ENCODE data around the gene C12orf57. TPM values are rescaled to one million over a fixed set of nuclear protein-coding genes. Genes with fewer than 3 reads are reported as not detected.

The C12orf57 gene
- total and polyA plus RNA-seq, 2 donors (not counting 1 experiment from before 2014, with no cell fraction given) = 107 to 220 TPM

- Histone ChIP-seq H3K27me3 (ENCODE audit: control insufficient read depth, insufficient read depth, low read length) (no peaks in the 10 kb centered on the region), H3K4me3 (replicated peaks in 1 of 4; ENCODE audit: control extremely low read depth in 1 of 4, insufficient read depth in 1 of 4, low read depth in 3 of 4, low read length in 4 of 4) (no peak overlapping the region), H3K27ac (ENCODE audit: insufficient read depth, low read length) (no peak overlapping the region), H3K4me1 (ENCODE audit: control insufficient read depth, extremely low read depth, insufficient read depth, low read length) (no peaks in the 10 kb centered on the region), H4K20me1 (ENCODE audit: control insufficient read depth, extremely low read depth, insufficient read depth, low read length) (no peaks in the 10 kb centered on the region), H3K36me3 (ENCODE audit: control insufficient read depth, insufficient read depth, low read length) (no peaks in the 10 kb centered on the region), H3K4me2 (ENCODE audit: extremely low read depth, insufficient read depth, low read length) (no peak overlapping the region), H3K9me3 (ENCODE audit: control insufficient read depth, insufficient read depth, low read depth, low read length) (no peaks in the 10 kb centered on the region), H3K9ac (ENCODE audit: insufficient read depth, low read length) (no peak overlapping the region), H3K79me2 (ENCODE audit: control insufficient read depth, insufficient read depth, low read length) (no peaks in the 10 kb centered on the region), H2AFZ (ENCODE audit: low read length) (no peak overlapping the region)
- no peak for TF ChIP-seq EZH2 (IDR thresholded peaks at IDR 0.05; ENCODE audit: low read length, missing control alignments)
- TF ChIP-seq, protein P1, sequence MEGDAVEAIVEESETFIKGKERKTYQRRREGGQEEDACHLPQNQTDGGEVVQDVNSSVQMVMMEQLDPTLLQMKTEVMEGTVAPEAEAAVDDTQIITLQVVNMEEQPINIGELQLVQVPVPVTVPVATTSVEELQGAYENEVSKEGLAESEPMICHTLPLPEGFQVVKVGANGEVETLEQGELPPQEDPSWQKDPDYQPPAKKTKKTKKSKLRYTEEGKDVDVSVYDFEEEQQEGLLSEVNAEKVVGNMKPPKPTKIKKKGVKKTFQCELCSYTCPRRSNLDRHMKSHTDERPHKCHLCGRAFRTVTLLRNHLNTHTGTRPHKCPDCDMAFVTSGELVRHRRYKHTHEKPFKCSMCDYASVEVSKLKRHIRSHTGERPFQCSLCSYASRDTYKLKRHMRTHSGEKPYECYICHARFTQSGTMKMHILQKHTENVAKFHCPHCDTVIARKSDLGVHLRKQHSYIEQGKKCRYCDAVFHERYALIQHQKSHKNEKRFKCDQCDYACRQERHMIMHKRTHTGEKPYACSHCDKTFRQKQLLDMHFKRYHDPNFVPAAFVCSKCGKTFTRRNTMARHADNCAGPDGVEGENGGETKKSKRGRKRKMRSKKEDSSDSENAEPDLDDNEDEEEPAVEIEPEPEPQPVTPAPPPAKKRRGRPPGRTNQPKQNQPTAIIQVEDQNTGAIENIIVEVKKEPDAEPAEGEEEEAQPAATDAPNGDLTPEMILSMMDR (conservative IDR thresholded peaks at IDR 0.05 in 1 of 2, IDR thresholded peaks at IDR 0.05 in 1 of 2; ENCODE audit: low read depth in 1 of 2, low read length in 2 of 2) = no peak
- DNase-seq (ENCODE audit: low read depth in 2 of 2) = no peak
Measured at GRCh38 chr12:6951551-6952120, 7.8 kb downstream of the C12orf57 start.

DNA sequence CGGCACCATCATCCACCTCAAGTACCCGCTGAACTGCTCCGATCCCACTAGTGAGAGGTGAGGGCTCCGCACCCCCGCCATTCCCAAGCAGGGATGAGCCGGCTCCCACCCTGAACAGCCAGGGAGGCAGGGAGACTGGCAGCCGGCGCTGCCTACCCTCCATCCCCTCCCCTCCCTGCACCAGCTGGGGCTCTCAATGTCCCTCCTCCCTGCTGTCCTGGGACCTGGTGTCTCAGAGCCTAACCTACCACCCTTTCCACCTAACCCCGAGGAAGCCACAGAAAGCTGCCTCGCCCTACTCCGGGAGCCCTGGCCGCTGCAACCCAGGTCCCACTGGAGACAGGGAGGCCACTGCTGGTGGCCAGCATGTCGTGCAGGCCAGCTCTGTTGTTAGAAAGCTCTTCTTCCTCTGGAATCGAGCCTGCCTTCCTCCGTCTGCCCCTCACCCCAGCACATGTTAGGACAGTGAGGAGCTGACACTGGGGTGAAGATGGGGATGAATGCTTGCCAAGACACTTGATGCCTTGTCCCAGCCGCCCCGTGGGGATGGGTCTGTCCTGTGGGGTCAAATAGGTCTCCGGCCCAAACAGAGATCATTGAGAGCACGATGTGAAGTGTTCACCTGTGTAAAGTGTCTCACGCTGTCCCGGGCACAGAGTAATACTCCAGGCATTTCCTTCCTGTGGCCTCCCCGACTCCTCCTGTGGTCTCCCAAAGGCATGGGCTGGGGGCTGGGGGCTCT is 8.5 kb downstream of the C12orf57 start:
- H2AFZ ChIP-seq (ENCODE audit: low read length) = no peak overlapping the region
- DNase-seq (ENCODE audit: low read depth in 2 of 2) = no peak
- TF ChIP-seq, protein P1 (conservative IDR thresholded peaks at IDR 0.05 in 1 of 2, IDR thresholded peaks at IDR 0.05 in 1 of 2; ENCODE audit: low read depth in 1 of 2, low read length in 2 of 2) = no peak
- TF ChIP-seq EZH2 (IDR thresholded peaks at IDR 0.05; ENCODE audit: low read length, missing control alignments) = no peak

GRCh38 chr12:6952863-6953441 is 9.1 kb downstream of the C12orf57 start:
- Histone ChIP-seq H3K36me3 (ENCODE audit: control insufficient read depth, insufficient read depth, low read length) (no peaks in the 10 kb centered on the region), H3K4me3 (replicated peaks in 1 of 4; ENCODE audit: control extremely low read depth in 1 of 4, insufficient read depth in 1 of 4, low read depth in 3 of 4, low read length in 4 of 4) (no peak overlapping the region), H4K20me1 (ENCODE audit: control insufficient read depth, extremely low read depth, insufficient read depth, low read length) (no peaks in the 10 kb centered on the region), H3K9me3 (ENCODE audit: control insufficient read depth, insufficient read depth, low read depth, low read length) (no peaks in the 10 kb centered on the region), H3K9ac (ENCODE audit: insufficient read depth, low read length) (no peak overlapping the region), H3K4me1 (ENCODE audit: control insufficient read depth, extremely low read depth, insufficient read depth, low read length) (no peaks in the 10 kb centered on the region), H3K79me2 (ENCODE audit: control insufficient read depth, insufficient read depth, low read length) (no peaks in the 10 kb centered on the region), H3K27ac (ENCODE audit: insufficient read depth, low read length) (no peak overlapping the region), H2AFZ (ENCODE audit: low read length) (no peak overlapping the region), H3K4me2 (ENCODE audit: extremely low read depth, insufficient read depth, low read length) (no peak overlapping the region), H3K27me3 (ENCODE audit: control insufficient read depth, insufficient read depth, low read length) (no peaks in the 10 kb centered on the region)
- no peak for TF ChIP-seq EZH2 (IDR thresholded peaks at IDR 0.05; ENCODE audit: low read length, missing control alignments)
- TF ChIP-seq, protein P1 (conservative IDR thresholded peaks at IDR 0.05 in 1 of 2, IDR thresholded peaks at IDR 0.05 in 1 of 2; ENCODE audit: low read depth in 1 of 2, low read length in 2 of 2) = no peak
- DNase-seq (ENCODE audit: low read depth in 2 of 2) = no peak

More for the DNA sequence above, 8.5 kb downstream of the C12orf57 start:
- H3K4me2 ChIP-seq (ENCODE audit: extremely low read depth, insufficient read depth, low read length) = no peak overlapping the region
- no peaks in the 10 kb centered on the region for H3K36me3 ChIP-seq (ENCODE audit: control insufficient read depth, insufficient read depth, low read length)
- no peaks in the 10 kb centered on the region for H3K79me2 ChIP-seq (ENCODE audit: control insufficient read depth, insufficient read depth, low read length)
- no peak overlapping the region for H3K27ac ChIP-seq (ENCODE audit: insufficient read depth, low read length)
- no peaks in the 10 kb centered on the region for H4K20me1 ChIP-seq (ENCODE audit: control insufficient read depth, extremely low read depth, insufficient read depth, low read length)
- no peaks in the 10 kb centered on the region for H3K9me3 ChIP-seq (ENCODE audit: control insufficient read depth, insufficient read depth, low read depth, low read length)
- no peaks in the 10 kb centered on the region for H3K27me3 ChIP-seq (ENCODE audit: control insufficient read depth, insufficient read depth, low read length)
- no peak overlapping the region for H3K4me3 ChIP-seq (replicated peaks in 1 of 4; ENCODE audit: control extremely low read depth in 1 of 4, insufficient read depth in 1 of 4, low read depth in 3 of 4, low read length in 4 of 4)
- no peak overlapping the region for H3K9ac ChIP-seq (ENCODE audit: insufficient read depth, low read length)
- H3K4me1 ChIP-seq (ENCODE audit: control insufficient read depth, extremely low read depth, insufficient read depth, low read length) = no peaks in the 10 kb centered on the region
